Kidney (tissue), 14 donors: Measurements from ENCODE around the gene NDFIP1. TPM values are rescaled to one million over a fixed set of nuclear protein-coding genes. Genes with fewer than 3 reads are reported as not detected.

ENCODE experiments used
- DNase-seq, 5 donors: peaks; one replicate each; pipeline ENCODE4 v3.0.0-alpha.2; 2013 to 2020
- FAIRE-seq: peaks from 2 replicates; lab custom pipeline; 2012; peaks lifted over from hg19 to GRCh38; lab: Jason Lieb, UNC
- H3K27ac ChIP-seq, 2 donors: one replicate each; pipeline ENCODE4 v1.7.0; 2013; ENCODE audit warnings: low read depth in 2 of 2, low read length in 2 of 2, inconsistent platforms in 1 of 2
- H3K27me3 ChIP-seq: one replicate; pipeline ENCODE4 v1.7.1; 2013; ENCODE audit warnings: low read length, inconsistent platforms; ENCODE audit not compliant: control insufficient read depth, insufficient read depth
- H3K36me3 ChIP-seq, 3 donors: one replicate each; pipeline versions ENCODE4 v1.7.0 to v1.7.1; 2013; ENCODE audit warnings: low read length in 3 of 3, control low read depth in 1 of 3, inconsistent platforms in 1 of 3; ENCODE audit not compliant: insufficient read depth in 3 of 3, control insufficient read depth in 2 of 3
- H3K4me1 ChIP-seq, 3 donors: one replicate each; pipeline versions ENCODE4 v1.7.0 to v1.7.1; 2013; ENCODE audit warnings: low read length in 3 of 3, inconsistent platforms in 1 of 3, low read depth in 1 of 3; ENCODE audit not compliant: control insufficient read depth in 2 of 3, insufficient read depth in 2 of 3
- H3K4me3 ChIP-seq, 3 donors: one replicate each; pipeline versions ENCODE4 v1.7.0 to v1.8.1; 2013; ENCODE audit warnings: low read length in 3 of 3, control low read depth in 1 of 3, inconsistent platforms in 1 of 3
- H3K9ac ChIP-seq, 3 donors: one replicate each; pipeline versions ENCODE4 v1.7.0 to v1.7.1; 2013; ENCODE audit warnings: low read length in 3 of 3, control low read depth in 1 of 3, inconsistent platforms in 1 of 3
- H3K9me3 ChIP-seq, 3 donors: one replicate each; pipeline versions ENCODE4 v1.7.0 to v1.7.1; 2013; ENCODE audit warnings: low read length in 3 of 3, control low read depth in 1 of 3, inconsistent platforms in 1 of 3; ENCODE audit not compliant: control insufficient read depth in 2 of 3, insufficient read depth in 1 of 3
- CTCF ChIP-seq: IDR thresholded peaks from 3 replicates; pipeline ENCODE4 v1.5.1; 2012; ENCODE audit warnings: mild to moderate bottlenecking, moderate library complexity, borderline replicate concordance; ENCODE audit not compliant: insufficient read depth; ENCODE audit errors: extremely low read depth
- intact Hi-C: fragments of 100-400 bp; cut with DNase I; formaldehyde crosslinking; loops from one replicate; pipeline ENCODE4 v1.11.1; 2022
- polyA plus RNA-seq: library from polyadenylated mRNA; stranded (reverse); fragments of 350-450 nt; fragmentation: Illumina TruSeq; extraction: RNeasy Lipid Tissue Mini Kit (QIAGEN cat#74804); gene quantifications from one replicate; pipeline ENCODE4 v1.2.3, GENCODE V29; 2014; ENCODE audit warnings: low read depth, low replicate concordance; ENCODE audit not compliant: insufficient read depth
- total RNA-seq: library from RNA; stranded (reverse); fragmentation: NEBNext Ultra II Directional; extraction: Animal tissue kit (Norgen Biotek cat#: 25700); gene quantifications from one replicate; pipeline ENCODE4 v1.2.1, GENCODE V29; 2021
- donor health status: control.
- donor health status: control.
- donor health status: control.
- donor health status: control.
- donor health status: control.
- donor health status: DM: yes; HTN: yes; CAD: no.
- donor health status: Normal renal cell carcinoma (clear cell type).

NDFIP1 gene
- total and polyA plus RNA-seq, 2 donors from 2014 or later, result 92.8 to 107 TPM

- intact Hi-C loops, result no loop called here
- no peak for TF ChIP-seq CTCF
- Histone ChIP-seq H3K9ac (no peak overlapping the region), H3K27me3 (no peaks in the 10 kb centered on the region), H3K4me1 (peaks cover 0 to 6% (median 4%) of the 10 kb centered on the region in 3 donors), H3K36me3 (no peaks in the 10 kb centered on the region), H3K9me3 (no peaks in the 10 kb centered on the region), H3K4me3 (no peak overlapping the region), H3K27ac (no peak overlapping the region)
- FAIRE-seq (no peak), DNase-seq (no peak)
These were observed 16.7 kb upstream of the NDFIP1 start for GRCh38 chr5:142091922-142092321.

- TF ChIP-seq CTCF, result no peak
- Histone ChIP-seq H3K27ac (no peak overlapping the region), H3K9me3 (no peaks in the 10 kb centered on the region), H3K9ac (no peak overlapping the region), H3K27me3 (no peaks in the 10 kb centered on the region), H3K4me3 (no peak overlapping the region), H3K4me1 (peaks cover 0 to 6% (median 4%) of the 10 kb centered on the region in 3 donors), H3K36me3 (no peaks in the 10 kb centered on the region)
- intact Hi-C loops, result no loop called here
- FAIRE-seq, result no peak
- no peak for DNase-seq
These were observed 13.5 kb upstream of the NDFIP1 start for GRCh38 chr5:142095035-142095434.

GRCh38 chr5:142095651-142096330 lies 12.8 kb upstream of the NDFIP1 start:
- H3K36me3 ChIP-seq, result no peaks in the 10 kb centered on the region
- H3K9ac ChIP-seq, result no peak overlapping the region
- TF ChIP-seq CTCF, result no peak
- DNase-seq (no peak), FAIRE-seq (no peak)
- no peaks in the 10 kb centered on the region for H3K9me3 ChIP-seq
- intact Hi-C loops, result no loop called here
- no peak overlapping the region for H3K27ac ChIP-seq
- H3K4me3 ChIP-seq, result no peak overlapping the region
- H3K27me3 ChIP-seq, result no peaks in the 10 kb centered on the region
- peaks cover 0 to 6% (median 4%) of the 10 kb centered on the region in 3 donors for H3K4me1 ChIP-seq
